Spleen (tissue), 7 donors: ENCODE results near the gene MYOF.

Experiments used
- POLR2A ChIP-seq, 3 donors: fragments of 450-650 bp; IDR thresholded peaks; one replicate each; pipeline ENCODE4 v1.5.1; 2017; ENCODE audit warnings: antibody characterized with exemption in 3 of 3, mild to moderate bottlenecking in 1 of 3
- POLR2AphosphoS5 ChIP-seq, 3 donors: sonication (generic); formaldehyde crosslinking; IDR thresholded peaks; one replicate each; pipeline ENCODE4 v1.5.1; 2017; ENCODE audit warnings: antibody characterized with exemption in 3 of 3
- TF ChIP-seq, protein P1 (sequence below), 11 experiments: fragments of 200-600 bp in 7 of 11; fragments of 450-650 bp in 4 of 11; sonication (generic) in 4 of 11; IDR thresholded peaks in 8 of 11; conservative IDR thresholded peaks in 3 of 11; 1 replicate in 7 of 11; 2 replicates in 4 of 11; pipeline versions ENCODE4 v1.4.0 to v1.8.0; 2016 to 2021; ENCODE audit warnings: antibody characterized with exemption in 11 of 11, inconsistent platforms in 4 of 11, mild to moderate bottlenecking in 1 of 11
- donor health status: DM: no; HTN: no; CAD: no; lungs with moderate emphysema.
- donor health status: DM: no; HTN: no; CAD: no.
- donor health status: DM: no; HTN: no; CAD: no.

DNA sequence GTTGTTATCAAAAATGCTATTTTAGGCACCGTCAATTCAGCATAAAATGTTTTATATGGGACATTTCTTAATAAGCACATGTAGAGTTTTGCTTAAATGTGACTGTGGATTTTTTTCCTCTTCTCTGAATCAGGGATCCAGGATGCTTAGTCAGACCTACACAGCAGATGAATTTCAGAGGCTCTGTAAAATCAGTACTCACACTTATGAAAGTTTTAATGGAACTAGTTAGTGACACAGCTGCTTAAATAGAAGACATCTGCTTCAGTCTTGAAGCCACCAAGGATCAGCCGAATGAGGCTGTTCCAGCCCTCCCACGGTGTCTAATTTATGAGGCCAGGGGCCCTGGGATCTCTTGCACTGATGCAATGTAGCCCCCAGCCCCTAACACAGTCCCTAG lies 136.0 kb downstream of the MYOF start:
- TF ChIP-seq, protein P1, sequence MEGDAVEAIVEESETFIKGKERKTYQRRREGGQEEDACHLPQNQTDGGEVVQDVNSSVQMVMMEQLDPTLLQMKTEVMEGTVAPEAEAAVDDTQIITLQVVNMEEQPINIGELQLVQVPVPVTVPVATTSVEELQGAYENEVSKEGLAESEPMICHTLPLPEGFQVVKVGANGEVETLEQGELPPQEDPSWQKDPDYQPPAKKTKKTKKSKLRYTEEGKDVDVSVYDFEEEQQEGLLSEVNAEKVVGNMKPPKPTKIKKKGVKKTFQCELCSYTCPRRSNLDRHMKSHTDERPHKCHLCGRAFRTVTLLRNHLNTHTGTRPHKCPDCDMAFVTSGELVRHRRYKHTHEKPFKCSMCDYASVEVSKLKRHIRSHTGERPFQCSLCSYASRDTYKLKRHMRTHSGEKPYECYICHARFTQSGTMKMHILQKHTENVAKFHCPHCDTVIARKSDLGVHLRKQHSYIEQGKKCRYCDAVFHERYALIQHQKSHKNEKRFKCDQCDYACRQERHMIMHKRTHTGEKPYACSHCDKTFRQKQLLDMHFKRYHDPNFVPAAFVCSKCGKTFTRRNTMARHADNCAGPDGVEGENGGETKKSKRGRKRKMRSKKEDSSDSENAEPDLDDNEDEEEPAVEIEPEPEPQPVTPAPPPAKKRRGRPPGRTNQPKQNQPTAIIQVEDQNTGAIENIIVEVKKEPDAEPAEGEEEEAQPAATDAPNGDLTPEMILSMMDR (IDR thresholded peaks at IDR 0.05 in 8 of 11, conservative IDR thresholded peaks at IDR 0.05 in 3 of 11) = no peak
- TF ChIP-seq POLR2A (IDR thresholded peaks at IDR 0.05) (no peak), POLR2AphosphoS5 (IDR thresholded peaks at IDR 0.05) (no peak)
